SK-N-SH (cell line): ENCODE data around the gene WWOX.

Experiments used
- CHD2 ChIP-seq: fragments of 150-350 bp; IDR thresholded peaks from 2 replicates; pipeline ENCODE4 v1.6.1; 2018; ENCODE audit warnings: low read length; ENCODE audit not compliant: partially characterized antibody
- EZH2phosphoT487 ChIP-seq: fragments of 200-600 bp; sonication (generic); IDR thresholded peaks from 2 replicates; pipeline ENCODE4 v1.6.1; 2017; ENCODE audit warnings: low read depth, mixed run types, mild to moderate bottlenecking, antibody characterized with exemption, moderate library complexity, borderline replicate concordance
- FOSL2 ChIP-seq: IDR thresholded peaks from 2 replicates; pipeline ENCODE4 v1.4.0; 2012; ENCODE audit warnings: low read depth, mild to moderate bottlenecking, moderate library complexity, borderline replicate concordance
- NRF1 ChIP-seq: IDR thresholded peaks from 2 replicates; pipeline ENCODE4 v1.6.1; 2012; ENCODE audit warnings: low read depth, mild to moderate bottlenecking, low read length
- POLR2AphosphoS5 ChIP-seq: IDR thresholded peaks from 2 replicates; pipeline ENCODE4 v1.6.1; 2012; ENCODE audit warnings: low read depth, low read length
- RAD21 ChIP-seq: IDR thresholded peaks from 2 replicates; pipeline ENCODE4 v1.6.1; 2012; ENCODE audit warnings: mild to moderate bottlenecking, low read length
- SMC3 ChIP-seq: IDR thresholded peaks from 2 replicates; pipeline ENCODE4 v1.6.1; 2012; ENCODE audit warnings: low read depth, low read length, improper control_type of control experiment
- TAF1 ChIP-seq: IDR thresholded peaks from 2 replicates; pipeline ENCODE4 v1.6.1; 2012; ENCODE audit warnings: low read depth, mild to moderate bottlenecking, low read length, moderate library complexity, borderline replicate concordance
- TCF12 ChIP-seq: IDR thresholded peaks from 2 replicates; pipeline ENCODE4 v1.4.0; 2012
- TEAD4 ChIP-seq: IDR thresholded peaks from 2 replicates; pipeline ENCODE4 v1.4.0; 2012; ENCODE audit warnings: mild to moderate bottlenecking, borderline replicate concordance; ENCODE audit not compliant: insufficient read depth
- TF ChIP-seq, protein P1 (sequence below): fragments of 200-600 bp; sonication (generic); IDR thresholded peaks from 2 replicates; pipeline ENCODE4 v1.6.1; 2017; ENCODE audit warnings: antibody characterized with exemption, mild to moderate bottlenecking, moderate library complexity
- TF ChIP-seq, protein P2 (sequence below): IDR thresholded peaks from 2 replicates; pipeline ENCODE4 v1.6.1; 2012; ENCODE audit warnings: mild to moderate bottlenecking, low read depth, low read length, moderate library complexity
- TF ChIP-seq, protein P3 (sequence below): IDR thresholded peaks from 2 replicates; pipeline ENCODE4 v1.4.0; 2012; ENCODE audit warnings: low read depth, borderline replicate concordance
- TF ChIP-seq, protein P4 (sequence below): fragments of 150-350 bp; IDR thresholded peaks from 2 replicates; pipeline ENCODE4 v1.6.1; 2016; ENCODE audit warnings: mild to moderate bottlenecking, low read depth, low read length

DNA sequence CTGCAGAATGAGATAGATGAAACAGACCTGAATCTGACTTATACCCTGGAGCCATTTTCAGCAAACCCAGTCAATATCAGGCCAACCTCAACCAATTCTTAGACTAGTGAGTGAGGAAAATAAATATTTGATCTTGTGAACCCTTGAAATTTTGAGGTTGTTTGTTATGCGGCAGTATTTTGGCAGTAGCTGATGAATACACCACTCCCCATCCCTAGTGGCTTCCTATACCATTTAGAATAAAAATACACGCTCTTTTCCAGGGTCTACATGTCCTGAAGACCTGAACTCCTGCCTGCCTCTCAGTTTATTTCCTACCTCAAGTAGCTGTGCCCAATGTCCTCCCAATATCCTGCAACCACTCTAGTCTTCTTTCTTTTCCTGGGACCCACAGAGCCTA lies 647.3 kb downstream of the WWOX start:
- TF ChIP-seq, protein P1, sequence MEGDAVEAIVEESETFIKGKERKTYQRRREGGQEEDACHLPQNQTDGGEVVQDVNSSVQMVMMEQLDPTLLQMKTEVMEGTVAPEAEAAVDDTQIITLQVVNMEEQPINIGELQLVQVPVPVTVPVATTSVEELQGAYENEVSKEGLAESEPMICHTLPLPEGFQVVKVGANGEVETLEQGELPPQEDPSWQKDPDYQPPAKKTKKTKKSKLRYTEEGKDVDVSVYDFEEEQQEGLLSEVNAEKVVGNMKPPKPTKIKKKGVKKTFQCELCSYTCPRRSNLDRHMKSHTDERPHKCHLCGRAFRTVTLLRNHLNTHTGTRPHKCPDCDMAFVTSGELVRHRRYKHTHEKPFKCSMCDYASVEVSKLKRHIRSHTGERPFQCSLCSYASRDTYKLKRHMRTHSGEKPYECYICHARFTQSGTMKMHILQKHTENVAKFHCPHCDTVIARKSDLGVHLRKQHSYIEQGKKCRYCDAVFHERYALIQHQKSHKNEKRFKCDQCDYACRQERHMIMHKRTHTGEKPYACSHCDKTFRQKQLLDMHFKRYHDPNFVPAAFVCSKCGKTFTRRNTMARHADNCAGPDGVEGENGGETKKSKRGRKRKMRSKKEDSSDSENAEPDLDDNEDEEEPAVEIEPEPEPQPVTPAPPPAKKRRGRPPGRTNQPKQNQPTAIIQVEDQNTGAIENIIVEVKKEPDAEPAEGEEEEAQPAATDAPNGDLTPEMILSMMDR, result no peak
- no peak for TF ChIP-seq NRF1
- TF ChIP-seq TEAD4, result no peak
- no peak for TF ChIP-seq CHD2
- TF ChIP-seq, protein P2, sequence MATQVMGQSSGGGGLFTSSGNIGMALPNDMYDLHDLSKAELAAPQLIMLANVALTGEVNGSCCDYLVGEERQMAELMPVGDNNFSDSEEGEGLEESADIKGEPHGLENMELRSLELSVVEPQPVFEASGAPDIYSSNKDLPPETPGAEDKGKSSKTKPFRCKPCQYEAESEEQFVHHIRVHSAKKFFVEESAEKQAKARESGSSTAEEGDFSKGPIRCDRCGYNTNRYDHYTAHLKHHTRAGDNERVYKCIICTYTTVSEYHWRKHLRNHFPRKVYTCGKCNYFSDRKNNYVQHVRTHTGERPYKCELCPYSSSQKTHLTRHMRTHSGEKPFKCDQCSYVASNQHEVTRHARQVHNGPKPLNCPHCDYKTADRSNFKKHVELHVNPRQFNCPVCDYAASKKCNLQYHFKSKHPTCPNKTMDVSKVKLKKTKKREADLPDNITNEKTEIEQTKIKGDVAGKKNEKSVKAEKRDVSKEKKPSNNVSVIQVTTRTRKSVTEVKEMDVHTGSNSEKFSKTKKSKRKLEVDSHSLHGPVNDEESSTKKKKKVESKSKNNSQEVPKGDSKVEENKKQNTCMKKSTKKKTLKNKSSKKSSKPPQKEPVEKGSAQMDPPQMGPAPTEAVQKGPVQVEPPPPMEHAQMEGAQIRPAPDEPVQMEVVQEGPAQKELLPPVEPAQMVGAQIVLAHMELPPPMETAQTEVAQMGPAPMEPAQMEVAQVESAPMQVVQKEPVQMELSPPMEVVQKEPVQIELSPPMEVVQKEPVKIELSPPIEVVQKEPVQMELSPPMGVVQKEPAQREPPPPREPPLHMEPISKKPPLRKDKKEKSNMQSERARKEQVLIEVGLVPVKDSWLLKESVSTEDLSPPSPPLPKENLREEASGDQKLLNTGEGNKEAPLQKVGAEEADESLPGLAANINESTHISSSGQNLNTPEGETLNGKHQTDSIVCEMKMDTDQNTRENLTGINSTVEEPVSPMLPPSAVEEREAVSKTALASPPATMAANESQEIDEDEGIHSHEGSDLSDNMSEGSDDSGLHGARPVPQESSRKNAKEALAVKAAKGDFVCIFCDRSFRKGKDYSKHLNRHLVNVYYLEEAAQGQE, result no peak
- no peak for TF ChIP-seq POLR2AphosphoS5
- TF ChIP-seq, protein P3, sequence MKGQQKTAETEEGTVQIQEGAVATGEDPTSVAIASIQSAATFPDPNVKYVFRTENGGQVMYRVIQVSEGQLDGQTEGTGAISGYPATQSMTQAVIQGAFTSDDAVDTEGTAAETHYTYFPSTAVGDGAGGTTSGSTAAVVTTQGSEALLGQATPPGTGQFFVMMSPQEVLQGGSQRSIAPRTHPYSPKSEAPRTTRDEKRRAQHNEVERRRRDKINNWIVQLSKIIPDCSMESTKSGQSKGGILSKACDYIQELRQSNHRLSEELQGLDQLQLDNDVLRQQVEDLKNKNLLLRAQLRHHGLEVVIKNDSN, result no peak
- TF ChIP-seq, protein P4, sequence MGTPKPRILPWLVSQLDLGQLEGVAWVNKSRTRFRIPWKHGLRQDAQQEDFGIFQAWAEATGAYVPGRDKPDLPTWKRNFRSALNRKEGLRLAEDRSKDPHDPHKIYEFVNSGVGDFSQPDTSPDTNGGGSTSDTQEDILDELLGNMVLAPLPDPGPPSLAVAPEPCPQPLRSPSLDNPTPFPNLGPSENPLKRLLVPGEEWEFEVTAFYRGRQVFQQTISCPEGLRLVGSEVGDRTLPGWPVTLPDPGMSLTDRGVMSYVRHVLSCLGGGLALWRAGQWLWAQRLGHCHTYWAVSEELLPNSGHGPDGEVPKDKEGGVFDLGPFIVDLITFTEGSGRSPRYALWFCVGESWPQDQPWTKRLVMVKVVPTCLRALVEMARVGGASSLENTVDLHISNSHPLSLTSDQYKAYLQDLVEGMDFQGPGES, result no peak
- no peak for TF ChIP-seq RAD21
- TF ChIP-seq SMC3, result no peak
- TF ChIP-seq FOSL2, result no peak
- TF ChIP-seq EZH2phosphoT487, result no peak
- no peak for TF ChIP-seq TCF12
- TF ChIP-seq TAF1, result no peak
